A673 (cell line): Measurements from ENCODE around the gene UST.

Experiments used
- EZH2 ChIP-seq: fragments of 200-600 bp; sonication (generic); IDR thresholded peaks from 2 replicates; pipeline ENCODE4 v1.6.1; 2017; ENCODE audit warnings: borderline replicate concordance, low read depth, mild to moderate bottlenecking, mixed read lengths, antibody characterized with exemption, low read length; ENCODE audit not compliant: poor library complexity, severe bottlenecking
- TF ChIP-seq, protein P1 (sequence below): fragments of 300-800, 200-600 bp; sonication (generic); conservative IDR thresholded peaks from 2 replicates; pipeline ENCODE4 v1.5.1; 2017; ENCODE audit warnings: low read depth, mild to moderate bottlenecking, antibody characterized with exemption, low read length, moderate library complexity, mixed read lengths

DNA sequence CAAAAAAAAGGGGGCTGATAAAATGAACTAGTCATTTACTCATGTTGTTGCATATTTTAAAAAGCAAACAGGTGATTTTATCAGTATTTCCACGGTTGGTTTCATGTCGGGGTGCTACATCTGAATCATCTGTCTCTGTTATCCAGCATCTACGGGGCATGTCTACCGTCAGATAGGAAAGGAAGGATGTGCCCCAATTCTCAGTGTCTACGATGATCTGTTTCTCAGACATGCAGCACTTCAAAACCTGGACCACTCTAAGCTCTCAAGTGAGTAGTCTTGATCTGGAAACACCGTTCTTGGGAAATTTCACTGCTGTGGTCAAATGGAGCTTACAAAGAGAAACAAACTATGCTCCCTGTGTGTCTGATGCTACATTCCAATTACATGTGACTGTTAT lies 330.4 kb downstream of the UST start:
- TF ChIP-seq, protein P1, sequence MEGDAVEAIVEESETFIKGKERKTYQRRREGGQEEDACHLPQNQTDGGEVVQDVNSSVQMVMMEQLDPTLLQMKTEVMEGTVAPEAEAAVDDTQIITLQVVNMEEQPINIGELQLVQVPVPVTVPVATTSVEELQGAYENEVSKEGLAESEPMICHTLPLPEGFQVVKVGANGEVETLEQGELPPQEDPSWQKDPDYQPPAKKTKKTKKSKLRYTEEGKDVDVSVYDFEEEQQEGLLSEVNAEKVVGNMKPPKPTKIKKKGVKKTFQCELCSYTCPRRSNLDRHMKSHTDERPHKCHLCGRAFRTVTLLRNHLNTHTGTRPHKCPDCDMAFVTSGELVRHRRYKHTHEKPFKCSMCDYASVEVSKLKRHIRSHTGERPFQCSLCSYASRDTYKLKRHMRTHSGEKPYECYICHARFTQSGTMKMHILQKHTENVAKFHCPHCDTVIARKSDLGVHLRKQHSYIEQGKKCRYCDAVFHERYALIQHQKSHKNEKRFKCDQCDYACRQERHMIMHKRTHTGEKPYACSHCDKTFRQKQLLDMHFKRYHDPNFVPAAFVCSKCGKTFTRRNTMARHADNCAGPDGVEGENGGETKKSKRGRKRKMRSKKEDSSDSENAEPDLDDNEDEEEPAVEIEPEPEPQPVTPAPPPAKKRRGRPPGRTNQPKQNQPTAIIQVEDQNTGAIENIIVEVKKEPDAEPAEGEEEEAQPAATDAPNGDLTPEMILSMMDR, result no peak
- TF ChIP-seq EZH2, result no peak
